Naive thymus-derived CD8-positive, alpha-beta T cell (primary cell): ENCODE data around the gene WNT9A. TPM values are rescaled to one million over a fixed set of nuclear protein-coding genes. Genes with fewer than 3 reads are reported as not detected.
A peak's percentile ranks its signal among the peaks of the same experiment; 100 is the strongest.
"Not testable (repeated sequence)": the region's sequence is repeated elsewhere in the genome, so short reads cannot be mapped to it uniquely, and the experiment has no call there.

ENCODE experiments used
- ATAC-seq, 2 donors: fragments of 150-1000 bp; cut with Tn5 transposase in 1 of 2; sonication (Bioruptor Pico), chemical (Tn5 transposase) in 1 of 2; 1 replicate in 1 of 2; 2 replicates in 1 of 2; pipeline ENCODE4 v1.10.0; 2021; ENCODE audit warnings: mild to moderate bottlenecking in 2 of 2, moderate library complexity in 2 of 2
- POLR2A ChIA-PET: fragments of 350-600 bp; sonication (Branson Sonifier 250); formaldehyde crosslinking; loops from one replicate; lab custom pipeline; 2021; ENCODE audit warnings: antibody characterized with exemption; lab: Charles Lee
- DNase-seq, 10 donors: peaks; one replicate each; pipeline versions ENCODE4 v3.0.0 to v3.0.0-alpha.2; 2020 to 2022
- H3K27ac Mint-ChIP-seq, 10 donors: one replicate each; pipeline ENCODE4 v1.8.0; 2020 to 2022; ENCODE audit warnings: mild to moderate bottlenecking in 10 of 10, mixed read lengths in 10 of 10, moderate library complexity in 4 of 10, inconsistent platforms in 1 of 10
- H3K27me3 Mint-ChIP-seq, 5 donors: one replicate each; pipeline ENCODE4 v1.8.0; 2021 to 2022; ENCODE audit warnings: mixed read lengths in 5 of 5
- H3K36me3 Mint-ChIP-seq, 3 donors: one replicate each; pipeline ENCODE4 v1.8.0; 2020 to 2022; ENCODE audit warnings: mixed read lengths in 3 of 3, mild to moderate bottlenecking in 2 of 3, inconsistent platforms in 1 of 3
- H3K4me1 Mint-ChIP-seq, 4 donors: one replicate each; pipeline ENCODE4 v1.8.0; 2021 to 2022; ENCODE audit warnings: mixed read lengths in 4 of 4
- H3K4me3 Mint-ChIP-seq, 10 donors: one replicate each; pipeline ENCODE4 v1.8.0; 2020 to 2022; ENCODE audit warnings: mild to moderate bottlenecking in 10 of 10, mixed read lengths in 10 of 10, moderate library complexity in 6 of 10, inconsistent platforms in 1 of 10
- H3K9me3 Mint-ChIP-seq, 9 donors: one replicate each; pipeline ENCODE4 v1.8.0; 2020 to 2022; ENCODE audit warnings: mixed read lengths in 9 of 9, mild to moderate bottlenecking in 3 of 9, inconsistent platforms in 1 of 9, moderate library complexity in 1 of 9
- polyA plus RNA-seq, 3 donors: library from polyadenylated mRNA; unstranded; fragments of 300-500 nt; fragmentation: Illumina TruSeq; gene quantifications; one replicate each; pipeline ENCODE4 v1.2.3, GENCODE V29; 2021
- total RNA-seq, 8 experiments: library from RNA in 2 of 8; stranded (reverse) in 2 of 8; gene quantifications; one replicate each; pipeline ENCODE4 v1.2.3 and lab custom pipeline; 2021 to 2026

Gene WNT9A
- total and polyA plus RNA-seq, 5 experiments from 2014 or later: not detected

GRCh38 chr1:227970076-227970995, 22.6 kb upstream of the WNT9A start:
- H3K27me3 Mint-ChIP-seq, H3K9me3 Mint-ChIP-seq, H3K36me3 Mint-ChIP-seq, H3K4me1 Mint-ChIP-seq, H3K27ac Mint-ChIP-seq, ATAC-seq, POLR2A ChIA-PET, DNase-seq, H3K4me3 Mint-ChIP-seq: not testable (repeated sequence)

- H3K36me3 Mint-ChIP-seq, H3K9me3 Mint-ChIP-seq, H3K4me3 Mint-ChIP-seq, H3K27me3 Mint-ChIP-seq, POLR2A ChIA-PET, DNase-seq, ATAC-seq, H3K4me1 Mint-ChIP-seq: not testable (repeated sequence)
- peak overlapping the region in 1 of 10 donors; percentile 78 for H3K27ac Mint-ChIP-seq
Observed at GRCh38 chr1:227967815-227968214, 20.1 kb upstream of the WNT9A start.

- H3K4me3 Mint-ChIP-seq, H3K27ac Mint-ChIP-seq, POLR2A ChIA-PET, H3K9me3 Mint-ChIP-seq, DNase-seq, H3K27me3 Mint-ChIP-seq, H3K4me1 Mint-ChIP-seq, H3K36me3 Mint-ChIP-seq, ATAC-seq: not testable (repeated sequence)
Observed at GRCh38 chr1:227966733-227967132, 19.0 kb upstream of the WNT9A start.

GRCh38 chr1:227961651-227962466, 14.1 kb upstream of the WNT9A start:
- Mint-ChIP-seq H3K9me3 (peaks cover 0 to 6% (median 0%) of the 10 kb centered on the region in 9 donors), H3K4me3 (no peak overlapping the region), H3K27me3 (peaks cover 13 to 20% (median 15%) of the 10 kb centered on the region in 5 donors), H3K4me1 (peaks cover 0 to 6% (median 4%) of the 10 kb centered on the region in 4 donors), H3K36me3 (peaks cover 0 to 6% (median 0%) of the 10 kb centered on the region in 3 donors), H3K27ac (peak overlapping the region in 1 of 10 donors; percentile 51)
- DNase-seq (no peak), ATAC-seq (no peak)
- POLR2A ChIA-PET: no interaction called here

GRCh38 chr1:227959325-227959860, 11.7 kb upstream of the WNT9A start:
- no peak for DNase-seq
- Mint-ChIP-seq H3K4me1 (peaks cover 0 to 6% (median 4%) of the 10 kb centered on the region in 4 donors), H3K36me3 (peaks cover 0 to 11% (median 0%) of the 10 kb centered on the region in 3 donors), H3K9me3 (peaks cover 0 to 15% (median 0%) of the 10 kb centered on the region in 9 donors), H3K4me3 (no peak overlapping the region), H3K27ac (no peak overlapping the region), H3K27me3 (peaks cover 20 to 29% (median 28%) of the 10 kb centered on the region in 5 donors)
- POLR2A ChIA-PET: no interaction called here
- ATAC-seq: no peak

GRCh38 chr1:227958617-227959324, 11.0 kb upstream of the WNT9A start:
- peaks cover 20 to 33% (median 31%) of the 10 kb centered on the region in 5 donors for H3K27me3 Mint-ChIP-seq
- peaks cover 0 to 7% (median 6%) of the 10 kb centered on the region in 4 donors for H3K4me1 Mint-ChIP-seq
- ATAC-seq (no peak), DNase-seq (peak in 1 of 10 donors; percentile 22)
- H3K4me3 Mint-ChIP-seq: no peak overlapping the region
- H3K9me3 Mint-ChIP-seq: peaks cover 0 to 15% (median 0%) of the 10 kb centered on the region in 9 donors
- peaks cover 0 to 11% (median 0%) of the 10 kb centered on the region in 3 donors for H3K36me3 Mint-ChIP-seq
- POLR2A ChIA-PET: no interaction called here
- H3K27ac Mint-ChIP-seq: no peak overlapping the region

- H3K27me3 Mint-ChIP-seq: peaks cover 19 to 38% (median 29%) of the 10 kb centered on the region in 5 donors
- POLR2A ChIA-PET: no interaction called here
- H3K9me3 Mint-ChIP-seq: peaks cover 0 to 15% (median 0%) of the 10 kb centered on the region in 9 donors
- DNase-seq: no peak
- no peak overlapping the region for H3K4me3 Mint-ChIP-seq
- H3K27ac Mint-ChIP-seq: no peak overlapping the region
- peaks cover 0 to 5% (median 2%) of the 10 kb centered on the region in 4 donors for H3K4me1 Mint-ChIP-seq
- peaks cover 0 to 11% (median 0%) of the 10 kb centered on the region in 3 donors for H3K36me3 Mint-ChIP-seq
- ATAC-seq: no peak
Observed at GRCh38 chr1:227955808-227956207, 8.1 kb upstream of the WNT9A start.

- ATAC-seq: no peak
- DNase-seq: no peak
- H3K4me3 Mint-ChIP-seq: no peak overlapping the region
- H3K36me3 Mint-ChIP-seq: peaks cover 0 to 11% (median 0%) of the 10 kb centered on the region in 3 donors
- H3K27ac Mint-ChIP-seq: no peak overlapping the region
- H3K27me3 Mint-ChIP-seq: peaks cover 22 to 38% (median 34%) of the 10 kb centered on the region in 5 donors
- POLR2A ChIA-PET: no interaction called here
- H3K4me1 Mint-ChIP-seq: peaks cover 0 to 5% (median 2%) of the 10 kb centered on the region in 4 donors
- peaks cover 0 to 15% (median 0%) of the 10 kb centered on the region in 9 donors for H3K9me3 Mint-ChIP-seq
Observed at GRCh38 chr1:227954163-227954850, 6.6 kb upstream of the WNT9A start.

- DNase-seq (no peak), ATAC-seq (no peak)
- peaks cover 0 to 15% (median 0%) of the 10 kb centered on the region in 9 donors for H3K9me3 Mint-ChIP-seq
- peaks cover 2 to 7% (median 5%) of the 10 kb centered on the region in 4 donors for H3K4me1 Mint-ChIP-seq
- POLR2A ChIA-PET: no interaction called here
- H3K27ac Mint-ChIP-seq: peak overlapping the region in 1 of 10 donors; percentile 0
- peaks cover 0 to 10% (median 0%) of the 10 kb centered on the region in 3 donors for H3K36me3 Mint-ChIP-seq
- H3K4me3 Mint-ChIP-seq: no peak overlapping the region
- H3K27me3 Mint-ChIP-seq: peaks cover 25 to 41% (median 35%) of the 10 kb centered on the region in 5 donors
Observed at GRCh38 chr1:227953022-227953412, 5.3 kb upstream of the WNT9A start.

GRCh38 chr1:227952374-227953021, 4.8 kb upstream of the WNT9A start:
- H3K4me1 Mint-ChIP-seq: peaks cover 2 to 7% (median 5%) of the 10 kb centered on the region in 4 donors
- H3K27me3 Mint-ChIP-seq: peaks cover 20 to 37% (median 31%) of the 10 kb centered on the region in 5 donors
- no peak overlapping the region for H3K4me3 Mint-ChIP-seq
- H3K27ac Mint-ChIP-seq: no peak overlapping the region
- peaks cover 0 to 6% (median 0%) of the 10 kb centered on the region in 3 donors for H3K36me3 Mint-ChIP-seq
- peaks cover 0 to 10% (median 0%) of the 10 kb centered on the region in 9 donors for H3K9me3 Mint-ChIP-seq
- DNase-seq (peak in 1 of 10 donors; percentile 16), ATAC-seq (no peak)
- POLR2A ChIA-PET: interaction anchor here (0.5 kb wide), 1 partner anchor 317 kb away, joined by 3 read pairs; no protein-coding TSS in a partner anchor
